HG03064 (cell line): ENCODE data around the gene NT5M.
"Not testable (repeated sequence)": the region's sequence is repeated elsewhere in the genome, so short reads cannot be mapped to it uniquely, and the experiment has no call there.

Experiments
- ATAC-seq: cut with Tn5 transposase; IDR thresholded peaks from one replicate; pipeline ENCODE4 v1.9.1; 2021; ENCODE audit warnings: low read depth; ENCODE audit not compliant: unreplicated experiment

The NT5M gene

DNA sequence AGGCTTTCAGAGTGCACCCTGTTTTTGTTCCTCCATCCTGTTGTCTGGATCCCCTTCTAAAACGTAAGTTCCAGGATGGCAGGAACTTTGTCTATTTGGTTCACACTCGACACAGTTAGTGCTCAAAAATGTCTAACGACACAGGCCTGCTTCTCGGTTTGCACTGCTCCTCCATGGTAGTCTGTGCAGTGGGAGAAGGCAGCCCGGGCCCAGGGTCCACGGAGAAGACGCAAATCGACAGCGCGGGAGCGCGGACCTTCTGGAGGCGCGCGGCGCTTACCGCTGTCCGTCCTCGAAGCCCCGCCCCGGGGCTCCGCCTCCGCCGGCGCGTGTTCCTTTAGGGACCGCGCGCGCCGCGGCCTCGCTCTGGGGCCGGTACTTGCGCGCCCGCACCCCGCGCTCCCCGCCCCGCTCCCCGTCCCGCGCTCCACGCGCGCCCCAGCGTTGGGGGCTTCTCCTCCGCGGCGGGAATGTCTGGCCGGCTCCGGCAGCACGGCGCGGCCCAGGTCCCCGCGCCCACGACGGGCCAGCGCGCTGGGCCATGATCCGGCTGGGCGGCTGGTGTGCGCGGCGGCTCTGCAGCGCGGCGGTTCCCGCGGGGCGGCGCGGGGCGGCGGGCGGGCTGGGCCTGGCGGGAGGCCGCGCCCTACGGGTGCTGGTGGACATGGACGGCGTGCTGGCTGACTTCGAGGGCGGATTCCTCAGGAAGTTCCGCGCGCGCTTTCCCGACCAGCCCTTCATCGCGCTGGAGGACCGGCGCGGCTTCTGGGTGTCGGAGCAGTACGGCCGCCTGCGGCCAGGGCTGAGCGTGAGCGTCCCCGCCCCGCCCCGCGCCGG, at the start of gene NT5M:
NT5M (plus strand) TSS at position 364 of the 837 bp plus-strand sequence; CDS start at position 542, 178 bp downstream.
- no peak for ATAC-seq

GRCh38 chr17:17253406-17253805, 49.8 kb upstream of the NT5M start:
- no peak for ATAC-seq

DNA sequence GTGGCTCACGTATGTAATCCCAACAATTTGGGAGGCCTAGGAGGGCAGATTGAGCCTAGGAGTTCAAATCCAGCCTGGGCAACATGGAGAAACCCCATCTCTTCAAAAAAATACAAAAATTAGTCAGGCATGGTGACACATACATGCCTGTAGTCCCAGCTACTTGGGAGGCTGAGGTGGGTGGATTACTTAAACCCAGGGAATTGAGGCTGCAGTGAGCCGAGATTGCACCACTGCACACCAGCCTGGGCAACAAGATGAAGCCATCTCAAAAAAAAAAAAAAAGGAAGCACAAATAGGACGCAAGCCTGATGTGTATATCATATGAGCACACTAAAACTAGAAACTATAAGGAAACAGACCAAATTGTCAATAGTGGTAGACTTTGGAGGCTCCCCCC, 49.1 kb upstream of the NT5M start:
- no peak for ATAC-seq

- not testable (repeated sequence) for ATAC-seq
Measured at GRCh38 chr17:17255689-17256088, 47.5 kb upstream of the NT5M start.

DNA sequence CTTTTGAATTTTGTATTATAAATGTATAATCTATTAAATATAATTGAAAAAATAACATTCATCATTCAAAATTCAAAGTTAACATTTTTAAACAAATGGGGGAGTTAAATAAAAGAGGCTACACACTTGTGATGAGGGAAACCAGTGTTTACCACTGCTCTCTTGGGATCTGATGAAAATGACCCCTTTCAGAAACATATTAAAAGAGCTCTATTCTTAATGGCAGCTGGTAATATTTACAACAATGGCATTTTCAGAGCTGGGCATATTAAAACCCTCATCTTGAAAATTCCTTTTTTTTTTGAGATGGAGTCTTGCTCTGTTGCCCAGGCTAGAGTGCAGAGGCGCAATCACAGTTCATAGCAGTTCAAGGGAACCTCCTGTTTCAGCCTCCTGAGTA, 46.9 kb upstream of the NT5M start:
- no peak for ATAC-seq

DNA sequence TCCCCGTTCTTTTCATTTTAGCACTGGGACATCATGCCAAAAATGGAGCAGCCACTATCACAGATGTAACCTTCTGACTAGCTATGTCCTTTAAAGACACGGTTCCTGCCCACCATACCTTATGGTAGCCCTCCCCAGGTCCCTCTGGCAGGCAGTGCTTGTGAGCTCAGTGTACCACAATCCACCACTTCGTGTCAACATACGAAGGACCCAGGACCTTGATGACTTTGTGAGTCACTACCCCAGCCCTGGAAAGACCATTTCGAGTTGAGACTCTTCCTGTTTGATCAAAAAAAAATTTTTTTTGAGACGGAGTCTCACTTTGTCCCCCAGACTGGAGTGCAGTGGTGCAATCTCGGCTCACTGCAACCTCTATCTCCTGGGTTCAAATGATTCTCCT, 45.2 kb upstream of the NT5M start:
- ATAC-seq = no peak

DNA sequence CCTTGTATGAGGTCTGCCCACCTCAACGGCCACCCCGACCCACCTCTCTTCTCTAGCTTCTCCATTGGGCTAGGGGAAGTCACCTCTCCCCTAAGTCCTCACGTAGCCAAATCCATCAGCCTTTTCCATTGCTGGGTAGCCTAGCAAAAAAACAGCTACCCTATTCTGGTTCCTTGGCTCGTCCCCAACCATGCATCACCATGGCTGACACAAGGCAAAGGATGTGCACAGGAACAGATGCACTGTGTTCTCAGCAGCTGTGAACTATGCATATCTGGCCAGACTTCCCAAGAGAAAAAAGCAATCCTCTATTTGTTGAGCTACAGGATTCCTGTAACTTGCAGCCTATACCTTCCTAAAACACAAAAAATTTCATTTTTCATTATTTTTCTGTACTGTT, 44.2 kb upstream of the NT5M start:
- ATAC-seq = no peak

- ATAC-seq = no peak
Measured at GRCh38 chr17:17264430-17264829, 38.7 kb upstream of the NT5M start.

GRCh38 chr17:17269926-17270773, 33.0 kb upstream of the NT5M start:
- ATAC-seq = no peak

DNA sequence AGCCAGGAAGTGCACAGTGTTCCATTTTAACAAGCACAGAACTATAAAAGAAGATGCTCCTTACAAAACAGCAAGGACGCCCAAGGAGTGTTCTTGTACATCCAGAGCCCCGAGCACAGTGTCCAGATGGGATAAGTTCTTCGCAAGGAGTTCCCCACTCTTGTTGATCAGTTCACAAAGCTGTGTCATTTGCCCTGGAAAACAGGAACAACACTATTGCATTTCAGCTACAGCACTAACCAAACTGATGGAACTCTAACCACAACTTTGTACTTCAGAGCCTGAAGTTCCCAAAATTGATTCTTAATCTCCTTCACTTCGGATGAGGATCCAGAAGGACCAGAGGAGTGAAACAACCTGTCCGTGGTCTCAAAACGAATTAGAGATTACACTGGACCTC, 27.2 kb upstream of the NT5M start:
- no peak for ATAC-seq

DNA sequence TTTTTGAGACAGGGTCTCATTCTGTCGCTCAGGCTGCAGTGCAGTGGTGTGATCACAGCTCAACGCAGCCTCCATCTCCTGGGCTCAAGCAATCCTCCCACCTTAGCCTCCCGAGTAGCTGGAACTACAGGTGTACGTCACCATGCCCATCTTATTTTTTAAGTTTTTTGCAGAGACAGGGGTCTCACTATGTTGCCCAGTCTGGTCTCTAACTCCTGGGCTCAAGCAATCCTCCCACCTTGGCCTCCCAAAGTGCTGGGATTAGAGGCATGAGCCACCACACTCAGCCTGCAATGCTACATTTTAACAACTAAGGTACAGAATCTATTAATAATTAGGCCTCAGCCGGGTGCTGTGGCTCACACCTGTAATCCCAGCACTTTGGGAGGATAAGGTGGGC, 25.7 kb upstream of the NT5M start:
- not testable (repeated sequence) for ATAC-seq

- ATAC-seq = no peak
Measured at GRCh38 chr17:17279316-17279715, 23.9 kb upstream of the NT5M start.

DNA sequence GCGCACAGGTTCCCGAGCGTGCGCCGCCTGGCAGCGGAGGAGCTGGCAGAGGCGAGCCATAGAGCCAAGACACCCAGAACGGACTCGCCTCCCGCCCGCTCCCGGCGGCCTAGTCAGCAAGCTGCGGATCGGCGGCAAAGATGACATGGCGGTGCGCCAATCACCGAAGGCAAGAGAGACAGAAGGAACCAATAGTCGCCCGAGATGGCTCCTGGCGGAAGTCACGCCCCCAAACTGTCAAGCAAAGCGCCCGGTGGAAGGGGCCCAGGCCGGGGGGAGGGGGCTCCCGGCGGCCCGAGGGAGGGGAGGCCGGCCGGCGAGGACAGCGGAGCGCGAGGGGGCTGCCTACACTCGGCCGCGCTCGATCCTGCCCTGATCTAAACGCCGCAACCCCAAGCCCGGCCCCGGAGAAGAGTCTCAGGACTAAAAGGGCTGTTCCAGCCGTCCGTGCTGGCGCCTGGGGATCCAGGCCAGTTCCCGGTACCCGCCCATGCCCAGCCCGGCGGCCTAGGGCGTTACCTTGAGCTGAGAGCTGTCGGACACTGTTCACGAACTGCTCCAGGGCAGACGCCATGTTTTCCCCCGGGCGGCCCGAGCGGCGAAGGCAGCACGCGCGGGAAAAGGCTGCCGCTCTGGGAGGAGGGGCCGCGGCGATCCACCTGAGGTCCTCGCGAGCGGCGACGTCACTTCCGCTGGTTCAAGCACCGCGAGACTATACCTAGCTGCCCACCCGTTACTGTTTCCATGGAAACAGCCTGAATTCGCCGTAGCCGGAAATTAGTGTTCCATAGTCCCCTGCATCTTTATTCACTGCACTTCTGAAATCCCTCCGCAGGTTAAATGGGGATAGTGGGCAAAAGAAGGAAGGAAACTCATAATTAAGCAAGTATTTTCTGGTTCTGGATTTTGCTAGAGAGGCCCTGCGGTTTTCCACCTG, 22.3 kb upstream of the NT5M start, which contains the start of gene COPS3:
COPS3 (minus strand) TSS at position 634 of the 937 bp plus-strand sequence; CDS start at position 574, 60 bp downstream.
- ATAC-seq = peak; percentile 78

DNA sequence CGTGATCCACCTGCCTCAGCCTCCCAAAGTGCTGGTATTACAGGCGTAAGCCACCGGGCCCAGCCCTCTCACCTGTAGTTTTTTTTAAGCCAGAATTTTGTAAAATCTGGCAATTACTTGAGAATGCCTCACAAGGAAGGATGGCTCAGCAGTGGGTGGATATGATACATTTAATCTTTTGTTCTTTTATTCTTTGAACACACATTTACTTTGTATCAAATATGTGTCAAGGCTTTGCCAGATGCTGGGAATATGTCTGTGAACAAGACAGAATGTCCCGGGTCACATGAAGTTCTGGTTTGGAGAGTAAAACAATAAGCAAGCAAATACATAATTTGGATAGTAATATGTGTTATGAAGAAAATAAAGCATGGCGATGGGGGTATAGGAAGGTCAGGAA, 17.2 kb upstream of the NT5M start:
- no peak for ATAC-seq

GRCh38 chr17:17289086-17289485, 14.1 kb upstream of the NT5M start:
- ATAC-seq = no peak

DNA sequence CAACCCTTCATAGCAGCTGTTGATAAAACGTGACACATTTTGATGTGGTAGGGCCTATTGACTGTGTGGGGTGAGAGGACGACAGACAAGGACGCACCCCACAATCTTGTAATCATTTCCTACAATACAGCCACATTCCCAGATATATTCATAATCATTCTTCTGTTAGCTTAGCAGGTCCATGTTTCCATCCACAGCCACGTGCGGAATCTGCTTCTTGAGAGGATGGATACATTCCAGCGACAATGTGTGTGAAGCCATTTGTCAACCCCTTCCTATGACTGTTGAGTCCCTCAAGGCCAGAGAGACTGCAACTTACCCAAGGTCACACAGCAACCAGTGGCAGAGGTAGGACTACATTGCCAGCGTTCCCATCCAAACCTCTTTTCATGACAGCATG, 13.5 kb upstream of the NT5M start:
- no peak for ATAC-seq

- no peak for ATAC-seq
Measured at GRCh38 chr17:17295141-17295540, 8.0 kb upstream of the NT5M start.

GRCh38 chr17:17297217-17297616, 6.0 kb upstream of the NT5M start:
- no peak for ATAC-seq

GRCh38 chr17:17298108-17298507, 5.1 kb upstream of the NT5M start:
- no peak for ATAC-seq
